Muscle of leg (tissue), 11 donors: Measurements from ENCODE around the gene TCAF1. TPM values are rescaled to one million over a fixed set of nuclear protein-coding genes. Genes with fewer than 3 reads are reported as not detected.

Experiments
- DNase-seq: peaks from one replicate; pipeline ENCODE4 v3.0.0; 2013
- H3K27ac ChIP-seq: one replicate; pipeline ENCODE4 v1.5.1; 2013; ENCODE audit warnings: mild to moderate bottlenecking, low read length, control low read depth
- H3K27me3 ChIP-seq: one replicate; pipeline ENCODE4 v1.6.1; 2013; ENCODE audit warnings: low read length; ENCODE audit not compliant: control insufficient read depth, insufficient read depth
- H3K36me3 ChIP-seq: one replicate; pipeline ENCODE4 v1.6.1; 2013; ENCODE audit warnings: low read length; ENCODE audit not compliant: control insufficient read depth, insufficient read depth
- H3K4me1 ChIP-seq: one replicate; pipeline ENCODE4 v1.6.1; 2013; ENCODE audit warnings: low read length; ENCODE audit not compliant: control insufficient read depth, insufficient read depth
- H3K4me3 ChIP-seq: one replicate; pipeline ENCODE4 v1.5.1; 2013; ENCODE audit warnings: low read length, control low read depth
- H3K9me3 ChIP-seq: replicated peaks from 2 replicates; pipeline ENCODE4 v1.6.1; 2013; ENCODE audit warnings: low read depth, low read length; ENCODE audit not compliant: control insufficient read depth
- WGBS: methylation state at CpG from one replicate; pipeline ENCODE4 v1.1.5; 2013; ENCODE audit warnings: missing lambda C conversion rate; ENCODE audit not compliant: insufficient coverage; 5-methylcytosine and 5-hydroxymethylcytosine counted together
- polyA plus RNA-seq, 8 donors: library from polyadenylated mRNA; unstranded; fragments of 120-200 nt; gene quantifications; one replicate each; pipeline versions ENCODE4 v1.2.1 to v1.2.3, GENCODE V29; 2013; ENCODE audit warnings: inconsistent platforms in 1 of 8, low replicate concordance in 1 of 8; ENCODE audit not compliant: insufficient read length in 8 of 8, insufficient read depth in 1 of 8
- total RNA-seq: library from RNA; stranded (reverse); fragments of 120-200 nt; gene quantifications from one replicate; pipeline ENCODE4 v1.2.4, GENCODE V29; 2013

TCAF1 gene
- total and polyA plus RNA-seq, 9 donors = 104 to 186 (median 166) TPM

- H3K9me3 ChIP-seq = no peaks in the 10 kb centered on the region
- no peak within 1 kb of the TSS for H3K4me3 ChIP-seq
- DNase-seq = peak; percentile 59
- no peaks in the 10 kb centered on the region for H3K36me3 ChIP-seq
- WGBS = no CpG with 5 or more reads among the region's 3 CpGs
- no peaks in the 10 kb centered on the region for H3K4me1 ChIP-seq
- H3K27ac ChIP-seq = no peak within 1 kb of the TSS
- no peaks in the 10 kb centered on the region for H3K27me3 ChIP-seq
Measured at GRCh38 chr7:143934526-143935325, 32.8 kb upstream of the TCAF1 start, which contains the start of gene OR2F2. OR2F2 (plus strand) TSS chr7:143935233; CDS start chr7:143935233, 0 bp downstream.

DNA sequence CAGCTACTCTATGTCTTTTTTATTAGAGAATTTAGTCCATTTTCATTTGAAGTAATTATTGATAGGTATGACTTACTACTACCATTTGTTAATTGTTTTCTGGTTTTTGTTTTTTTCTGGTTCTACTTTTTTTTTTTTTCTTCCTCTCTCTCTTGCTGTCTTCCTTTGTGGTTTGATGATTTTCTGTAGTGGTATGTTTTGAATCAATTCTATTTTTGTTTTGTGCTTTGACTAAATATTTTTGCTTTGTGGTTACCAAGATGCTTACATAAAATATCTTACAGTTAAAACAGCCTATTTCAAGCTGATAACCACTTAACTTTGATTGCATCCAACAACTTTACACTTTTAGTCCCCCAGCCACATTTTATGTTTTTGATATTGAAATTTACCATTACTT is 29.8 kb upstream of the TCAF1 start:
- Histone ChIP-seq H3K27ac (no peak overlapping the region), H3K4me1 (no peaks in the 10 kb centered on the region), H3K4me3 (no peak overlapping the region), H3K36me3 (no peaks in the 10 kb centered on the region), H3K9me3 (no peaks in the 10 kb centered on the region), H3K27me3 (no peaks in the 10 kb centered on the region)
- no peak for DNase-seq

- Histone ChIP-seq H3K36me3 (no peaks in the 10 kb centered on the region), H3K27me3 (no peaks in the 10 kb centered on the region), H3K4me3 (no peak overlapping the region), H3K27ac (no peak overlapping the region), H3K9me3 (no peaks in the 10 kb centered on the region), H3K4me1 (no peaks in the 10 kb centered on the region)
- no CpG with 5 or more reads among the region's 1 CpG for WGBS
- peak; percentile 5 for DNase-seq
Measured at GRCh38 chr7:143929224-143929920, 27.4 kb upstream of the TCAF1 start.

- Histone ChIP-seq H3K4me3 (no peak overlapping the region), H3K36me3 (no peaks in the 10 kb centered on the region), H3K27ac (no peak overlapping the region), H3K4me1 (no peaks in the 10 kb centered on the region), H3K27me3 (no peaks in the 10 kb centered on the region), H3K9me3 (no peaks in the 10 kb centered on the region)
- WGBS = no CpG with 5 or more reads among the region's 1 CpG
- DNase-seq = no peak
Measured at GRCh38 chr7:143924851-143925250, 22.9 kb upstream of the TCAF1 start.

GRCh38 chr7:143914938-143915652 is 13.1 kb upstream of the TCAF1 start:
- Histone ChIP-seq H3K27ac (no peak overlapping the region), H3K36me3 (no peaks in the 10 kb centered on the region), H3K9me3 (no peaks in the 10 kb centered on the region), H3K4me3 (no peak overlapping the region), H3K27me3 (no peaks in the 10 kb centered on the region), H3K4me1 (no peaks in the 10 kb centered on the region)
- no peak for DNase-seq
- 63% methylated on average over 5 of the region's 7 CpGs for WGBS

- no peaks in the 10 kb centered on the region for H3K4me1 ChIP-seq
- no peaks in the 10 kb centered on the region for H3K9me3 ChIP-seq
- DNase-seq = no peak
- no peak overlapping the region for H3K27ac ChIP-seq
- H3K36me3 ChIP-seq = no peaks in the 10 kb centered on the region
- H3K4me3 ChIP-seq = no peak overlapping the region
- no peaks in the 10 kb centered on the region for H3K27me3 ChIP-seq
- no CpG with 5 or more reads among the region's 3 CpGs for WGBS
Measured at GRCh38 chr7:143913945-143914615, 12.1 kb upstream of the TCAF1 start.

- Histone ChIP-seq H3K4me3 (no peak overlapping the region), H3K27me3 (no peaks in the 10 kb centered on the region), H3K36me3 (no peaks in the 10 kb centered on the region), H3K9me3 (no peaks in the 10 kb centered on the region), H3K27ac (no peak overlapping the region), H3K4me1 (peaks cover 7% of the 10 kb centered on the region)
- WGBS = no CpG with 5 or more reads among the region's 3 CpGs
- DNase-seq = peak; percentile 43
Measured at GRCh38 chr7:143910473-143911248, 8.7 kb upstream of the TCAF1 start.

DNA sequence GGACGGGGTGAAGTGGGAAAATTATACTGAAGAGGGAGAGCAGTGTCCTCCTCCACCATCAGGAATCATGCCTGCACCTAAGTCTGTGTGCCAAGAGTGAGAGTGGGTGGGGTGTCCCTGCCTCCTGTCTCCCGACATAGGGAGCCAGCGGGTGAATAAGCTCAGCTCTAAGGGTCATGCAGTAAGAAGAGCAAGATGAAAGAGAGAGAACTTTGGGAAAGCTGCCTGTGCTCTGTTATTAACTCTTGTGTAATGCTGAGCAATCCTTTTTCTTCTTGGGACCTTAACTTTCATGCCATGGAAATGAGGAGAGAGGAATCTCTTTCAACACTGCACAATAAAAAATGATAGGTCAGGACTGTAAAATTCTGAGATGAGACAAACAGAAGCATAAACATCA is 7.9 kb upstream of the TCAF1 start:
- Histone ChIP-seq H3K27ac (no peak overlapping the region), H3K36me3 (no peaks in the 10 kb centered on the region), H3K27me3 (no peaks in the 10 kb centered on the region), H3K9me3 (no peaks in the 10 kb centered on the region), H3K4me1 (peaks cover 15% of the 10 kb centered on the region), H3K4me3 (no peak overlapping the region)
- DNase-seq = peak; percentile 46
- WGBS = 20% methylated on average over 1 of the region's 3 CpGs

DNA sequence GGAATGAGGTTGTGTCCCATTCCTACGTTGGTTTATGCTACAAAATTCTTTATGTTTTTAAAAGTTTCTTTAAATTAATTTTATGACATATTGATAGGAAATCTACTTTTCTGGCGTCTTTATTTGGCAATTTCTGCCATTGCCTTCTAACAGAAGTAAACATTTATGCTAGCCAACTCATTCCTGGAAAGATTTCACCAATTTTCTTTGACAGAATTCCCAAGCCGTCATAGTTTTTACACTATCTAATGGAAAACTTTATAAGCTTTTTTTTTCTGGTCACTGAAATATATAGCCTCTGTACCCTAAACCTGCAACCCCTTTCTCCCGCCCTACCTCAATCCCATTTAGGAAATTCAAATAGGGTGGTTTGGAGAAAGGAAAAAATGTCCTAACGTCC is 6.1 kb upstream of the TCAF1 start:
- Histone ChIP-seq H3K27ac (peak overlapping the region; percentile 22), H3K4me1 (peaks cover 31% of the 10 kb centered on the region), H3K36me3 (no peaks in the 10 kb centered on the region), H3K27me3 (no peaks in the 10 kb centered on the region), H3K4me3 (no peak overlapping the region), H3K9me3 (no peaks in the 10 kb centered on the region)
- peak; percentile 86 for DNase-seq
- 40% methylated on average over 1 of the region's 5 CpGs for WGBS
